Measurements from ENCODE around the gene RAB42. TPM values are rescaled to one million over a fixed set of nuclear protein-coding genes. Genes with fewer than 3 reads are reported as not detected.

RAB42 gene
- total RNA-seq, 1 donor from 2014 or later, result 18.3 TPM

- DNase-seq (ENCODE audit: low read depth), result no peak
- no peak overlapping the region for H3K4me3 ChIP-seq (ENCODE audit: low read depth, low read length)
- peak; percentile 84 for TF ChIP-seq CTCF (conservative IDR thresholded peaks at IDR 0.05; ENCODE audit: low read depth, low read length)
Observed at GRCh38 chr1:28602536-28603439, 10.7 kb downstream of the RAB42 start.

- TF ChIP-seq CTCF (conservative IDR thresholded peaks at IDR 0.05; ENCODE audit: low read depth, low read length), result no peak
- DNase-seq (ENCODE audit: low read depth), result no peak
- no peak overlapping the region for H3K4me3 ChIP-seq (ENCODE audit: low read depth, low read length)
Observed at GRCh38 chr1:28604411-28604810, 12.3 kb downstream of the RAB42 start.

- no peak for TF ChIP-seq CTCF (conservative IDR thresholded peaks at IDR 0.05; ENCODE audit: low read depth, low read length)
- DNase-seq (ENCODE audit: low read depth), result no peak
- H3K4me3 ChIP-seq (ENCODE audit: low read depth, low read length), result no peak overlapping the region
Observed at GRCh38 chr1:28604962-28605361, 12.9 kb downstream of the RAB42 start.

GRCh38 chr1:28606771-28607170, 14.7 kb downstream of the RAB42 start:
- DNase-seq (ENCODE audit: low read depth), result no peak
- H3K4me3 ChIP-seq (ENCODE audit: low read depth, low read length), result no peak overlapping the region
- no peak for TF ChIP-seq CTCF (conservative IDR thresholded peaks at IDR 0.05; ENCODE audit: low read depth, low read length)

GRCh38 chr1:28613175-28613574, 21.1 kb downstream of the RAB42 start:
- no peak overlapping the region for H3K4me3 ChIP-seq (ENCODE audit: low read depth, low read length)
- no peak for DNase-seq (ENCODE audit: low read depth)
- no peak for TF ChIP-seq CTCF (conservative IDR thresholded peaks at IDR 0.05; ENCODE audit: low read depth, low read length)

GRCh38 chr1:28631713-28632112, 39.6 kb downstream of the RAB42 start:
- H3K4me3 ChIP-seq (ENCODE audit: low read depth, low read length), result no peak overlapping the region
- no peak for DNase-seq (ENCODE audit: low read depth)
- no peak for TF ChIP-seq CTCF (conservative IDR thresholded peaks at IDR 0.05; ENCODE audit: low read depth, low read length)

- DNase-seq (ENCODE audit: low read depth), result no peak
Observed at GRCh38 chr1:28632560-28632959, 40.5 kb downstream of the RAB42 start.

More at GRCh38 chr1:28632560-28632959, 40.5 kb downstream of the RAB42 start:
- H3K4me3 ChIP-seq (ENCODE audit: low read depth, low read length), result no peak overlapping the region
- no peak for TF ChIP-seq CTCF (conservative IDR thresholded peaks at IDR 0.05; ENCODE audit: low read depth, low read length)

All from epithelial cell of proximal tubule (primary cell).